ENCODE measurements around the gene SEPTIN6.
"Not testable (repeated sequence)": the region's sequence is repeated elsewhere in the genome, so short reads cannot be mapped to it uniquely, and the experiment has no call there.

SEPTIN6 gene

DNA sequence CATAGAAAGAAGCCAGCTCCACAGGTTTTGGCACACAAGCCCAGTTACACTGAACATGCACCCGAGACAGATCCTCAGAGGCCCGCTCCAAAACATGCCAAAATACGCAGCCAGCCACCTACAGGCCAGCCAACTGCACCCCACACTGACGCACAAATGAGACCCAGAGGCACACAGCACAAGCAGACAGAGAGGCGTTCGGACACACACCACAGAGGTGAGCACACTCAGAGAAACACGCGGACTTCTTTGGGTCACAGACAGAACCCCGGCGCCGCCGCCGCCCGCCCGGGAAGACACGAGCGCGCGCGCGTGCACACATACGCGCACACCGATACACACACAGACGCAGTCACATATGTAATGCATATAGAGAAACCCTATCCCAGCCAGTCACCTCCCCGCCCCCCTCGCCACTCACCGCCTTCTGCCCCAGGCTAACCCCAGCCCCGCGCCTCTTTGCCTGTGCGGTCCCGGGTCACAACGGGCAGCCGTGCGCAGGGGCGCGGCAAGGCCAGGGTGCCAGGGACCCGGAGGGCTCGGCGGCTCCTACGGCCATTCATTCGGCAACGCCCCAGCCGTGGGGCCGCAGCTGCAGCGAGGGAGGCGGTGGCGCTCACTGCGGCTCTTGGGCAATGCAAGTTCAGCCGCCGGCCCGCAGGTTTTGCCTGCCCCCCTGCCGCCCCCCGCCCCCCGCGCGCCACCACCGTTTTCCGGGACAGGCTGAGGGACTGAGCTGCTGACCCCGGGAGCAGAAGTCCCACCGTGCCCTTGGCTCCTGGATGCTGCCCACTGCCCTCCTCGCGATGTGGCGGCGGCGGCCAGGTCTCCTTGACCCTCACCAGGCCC is 553 bp downstream of the SEPTIN6 start:
- TF ChIP-seq POLR2AphosphoS5 (IDR thresholded peaks at IDR 0.05; ENCODE audit: low read depth, low read length): no peak
- TF ChIP-seq PAX5 (IDR thresholded peaks at IDR 0.05; ENCODE audit: insufficient read depth, low read length, severe bottlenecking): no peak
- peak; percentile 29; the same call in 1 of the 2 replicates for TF ChIP-seq TAF1 (IDR thresholded peaks at IDR 0.05; ENCODE audit: low read depth, low read length)
- no peak for DNase-seq (ENCODE audit: insufficient read length, low spot score)
- FAIRE-seq: peak; percentile 80

DNA sequence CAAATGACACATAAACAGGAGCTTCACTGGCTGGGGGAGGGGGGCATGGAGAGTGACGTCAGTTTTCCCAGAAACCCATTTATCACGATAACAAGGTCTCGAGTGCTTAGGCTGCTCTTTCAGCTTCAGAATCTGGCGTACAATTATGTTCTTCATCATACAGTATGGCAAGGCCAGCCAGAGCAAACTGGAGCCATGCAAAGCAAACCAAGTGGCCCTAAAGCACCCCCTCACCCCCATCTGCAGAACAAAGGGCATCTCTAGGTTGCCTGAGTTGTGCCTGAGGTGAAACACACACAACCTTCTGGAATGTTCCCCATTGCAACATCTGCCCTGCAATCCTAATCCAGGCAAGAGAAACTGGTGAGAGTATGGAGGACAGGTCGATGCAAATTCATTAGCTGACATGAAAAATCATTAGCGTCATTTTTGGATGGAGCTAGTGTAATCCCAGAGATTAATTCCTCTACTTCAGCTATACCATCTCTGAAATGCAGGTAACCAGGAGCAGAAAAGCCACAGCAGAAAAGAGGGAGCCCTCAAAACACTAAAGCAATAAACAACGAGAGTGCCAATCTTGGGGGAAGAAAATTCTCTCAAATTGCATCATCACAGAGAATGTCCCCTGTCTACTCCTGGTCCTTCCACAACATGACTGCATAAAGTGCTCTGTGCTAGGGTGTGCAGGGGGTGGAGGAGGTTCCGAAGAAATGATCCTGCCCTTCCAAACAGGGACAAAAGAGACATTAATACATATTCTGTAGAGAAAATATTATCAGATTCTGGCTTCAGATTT is 1.8 kb downstream of the SEPTIN6 start:
- FAIRE-seq (peak; percentile 94), DNase-seq (ENCODE audit: insufficient read length, low spot score) (no peak)
- TF ChIP-seq TAF1 (IDR thresholded peaks at IDR 0.05; ENCODE audit: low read depth, low read length): no peak
- no peak for TF ChIP-seq POLR2AphosphoS5 (IDR thresholded peaks at IDR 0.05; ENCODE audit: low read depth, low read length)
- no peak for TF ChIP-seq POU2F2 (IDR thresholded peaks at IDR 0.05; ENCODE audit: low read depth, low read length)
- no peak for TF ChIP-seq POLR2A (IDR thresholded peaks at IDR 0.05; ENCODE audit: low read depth, low read length)
- TF ChIP-seq PAX5 (IDR thresholded peaks at IDR 0.05; ENCODE audit: insufficient read depth, low read length, severe bottlenecking): no peak
- no peak for TF ChIP-seq SPI1 (IDR thresholded peaks at IDR 0.05; ENCODE audit: low read depth, low read length)

DNA sequence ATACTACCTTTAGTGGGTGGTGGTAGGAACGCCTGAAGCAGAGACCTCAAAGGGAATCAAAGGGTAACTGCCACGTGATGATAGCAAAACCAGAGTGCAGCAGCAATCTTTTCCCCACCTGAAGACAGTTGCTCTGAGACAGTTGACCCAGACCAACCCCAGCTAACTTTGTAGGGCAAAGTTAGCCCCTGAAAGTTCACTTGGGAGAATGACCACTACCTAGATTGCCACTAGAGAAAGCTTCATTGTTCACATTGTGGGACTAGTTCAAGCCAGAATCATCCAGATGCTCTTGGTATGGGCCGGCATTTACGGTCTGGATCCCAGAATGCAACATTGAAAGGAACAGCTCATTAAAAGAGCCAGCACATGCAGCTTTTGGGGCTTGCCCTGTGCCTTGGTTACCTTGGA is 4.1 kb downstream of the SEPTIN6 start:
- TF ChIP-seq SPI1 (IDR thresholded peaks at IDR 0.05; ENCODE audit: low read depth, low read length) (no peak), TAF1 (IDR thresholded peaks at IDR 0.05; ENCODE audit: low read depth, low read length) (no peak), POU2F2 (IDR thresholded peaks at IDR 0.05; ENCODE audit: low read depth, low read length) (no peak), POLR2AphosphoS5 (IDR thresholded peaks at IDR 0.05; ENCODE audit: low read depth, low read length) (no peak)
- peak; percentile 90 for FAIRE-seq
- DNase-seq (ENCODE audit: insufficient read length, low spot score): no peak

DNA sequence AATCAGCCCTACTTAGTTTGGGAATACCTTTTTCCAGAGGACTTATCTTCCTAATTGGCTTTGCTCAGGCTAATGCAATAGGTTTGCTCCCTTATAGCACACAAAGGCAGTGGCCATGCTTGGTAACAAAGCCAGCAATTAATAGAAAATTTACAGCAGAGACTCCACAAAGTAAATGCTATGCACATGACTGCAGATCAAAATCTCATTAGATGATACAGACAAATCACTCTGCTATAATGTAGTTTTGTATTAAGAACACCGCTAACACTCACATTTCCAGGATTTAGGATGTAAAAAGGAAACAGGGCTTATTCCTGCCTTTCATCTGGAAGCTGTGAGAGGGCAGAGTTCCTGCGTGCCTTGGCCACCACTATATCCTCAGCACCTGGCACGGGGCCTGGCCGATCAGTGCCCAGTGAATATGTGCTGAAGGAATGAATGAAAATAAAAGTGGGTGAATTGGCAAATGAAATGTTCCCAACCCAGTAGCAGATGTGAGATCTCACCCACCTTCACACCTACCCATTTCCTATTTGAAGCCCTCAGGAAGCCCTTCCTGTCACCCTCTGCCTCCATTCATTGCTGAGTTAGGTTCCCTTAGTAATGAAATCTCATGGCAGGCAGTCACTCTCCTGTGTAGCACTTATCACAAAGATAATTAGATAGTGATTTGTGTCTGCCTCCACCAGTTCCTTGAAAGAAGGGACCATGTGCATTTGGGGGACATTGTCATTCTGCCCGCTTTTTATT is 5.1 kb downstream of the SEPTIN6 start:
- FAIRE-seq (peak; percentile 96), DNase-seq (ENCODE audit: insufficient read length, low spot score) (no peak)
- TF ChIP-seq PAX5 (IDR thresholded peaks at IDR 0.05; ENCODE audit: insufficient read depth, low read length, severe bottlenecking) (no peak), POU2F2 (IDR thresholded peaks at IDR 0.05; ENCODE audit: low read depth, low read length) (no peak), TAF1 (IDR thresholded peaks at IDR 0.05; ENCODE audit: low read depth, low read length) (no peak), POLR2AphosphoS5 (IDR thresholded peaks at IDR 0.05; ENCODE audit: low read depth, low read length) (no peak), POLR2A (IDR thresholded peaks at IDR 0.05; ENCODE audit: low read depth, low read length) (no peak), SPI1 (IDR thresholded peaks at IDR 0.05; ENCODE audit: low read depth, low read length) (no peak)

DNA sequence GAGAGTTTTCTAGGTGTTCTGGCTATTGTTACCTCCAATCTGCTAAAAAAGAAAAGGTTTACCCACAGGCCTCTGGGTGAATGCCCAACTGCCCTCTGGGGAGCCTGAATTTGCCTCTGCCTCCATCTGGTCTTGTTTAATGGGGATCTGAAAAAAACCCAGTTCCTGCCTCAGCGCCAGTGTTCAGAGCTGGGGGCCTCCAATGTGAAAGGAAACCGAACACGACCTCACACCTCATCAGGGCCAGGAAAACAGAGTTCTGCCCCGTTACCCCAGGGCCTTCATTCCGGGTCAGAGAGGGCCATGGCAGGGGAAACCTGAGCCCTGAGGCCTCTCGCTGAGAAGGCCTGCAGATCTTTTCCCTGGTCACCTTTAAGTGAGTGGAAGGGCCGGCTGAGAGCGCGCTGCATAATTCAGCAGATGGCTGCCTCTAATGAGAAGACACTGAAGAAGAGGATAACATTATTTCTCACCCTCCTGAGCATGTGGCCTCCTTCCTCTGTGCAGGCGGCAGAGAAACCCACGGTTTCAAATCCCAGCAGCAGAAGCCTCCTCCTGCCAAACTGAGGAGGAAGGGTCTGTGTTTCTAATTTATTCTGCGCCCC is 6.8 kb downstream of the SEPTIN6 start:
- FAIRE-seq: no peak
- DNase-seq (ENCODE audit: insufficient read length, low spot score): no peak
- TF ChIP-seq TAF1 (IDR thresholded peaks at IDR 0.05; ENCODE audit: low read depth, low read length) (no peak), POLR2AphosphoS5 (IDR thresholded peaks at IDR 0.05; ENCODE audit: low read depth, low read length) (no peak), PAX5 (IDR thresholded peaks at IDR 0.05; ENCODE audit: insufficient read depth, low read length, severe bottlenecking) (no peak), SPI1 (IDR thresholded peaks at IDR 0.05; ENCODE audit: low read depth, low read length) (peak; percentile 37; the same call in 1 of the 2 replicates), POU2F2 (IDR thresholded peaks at IDR 0.05; ENCODE audit: low read depth, low read length) (no peak), POLR2A (IDR thresholded peaks at IDR 0.05; ENCODE audit: low read depth, low read length) (no peak)

DNA sequence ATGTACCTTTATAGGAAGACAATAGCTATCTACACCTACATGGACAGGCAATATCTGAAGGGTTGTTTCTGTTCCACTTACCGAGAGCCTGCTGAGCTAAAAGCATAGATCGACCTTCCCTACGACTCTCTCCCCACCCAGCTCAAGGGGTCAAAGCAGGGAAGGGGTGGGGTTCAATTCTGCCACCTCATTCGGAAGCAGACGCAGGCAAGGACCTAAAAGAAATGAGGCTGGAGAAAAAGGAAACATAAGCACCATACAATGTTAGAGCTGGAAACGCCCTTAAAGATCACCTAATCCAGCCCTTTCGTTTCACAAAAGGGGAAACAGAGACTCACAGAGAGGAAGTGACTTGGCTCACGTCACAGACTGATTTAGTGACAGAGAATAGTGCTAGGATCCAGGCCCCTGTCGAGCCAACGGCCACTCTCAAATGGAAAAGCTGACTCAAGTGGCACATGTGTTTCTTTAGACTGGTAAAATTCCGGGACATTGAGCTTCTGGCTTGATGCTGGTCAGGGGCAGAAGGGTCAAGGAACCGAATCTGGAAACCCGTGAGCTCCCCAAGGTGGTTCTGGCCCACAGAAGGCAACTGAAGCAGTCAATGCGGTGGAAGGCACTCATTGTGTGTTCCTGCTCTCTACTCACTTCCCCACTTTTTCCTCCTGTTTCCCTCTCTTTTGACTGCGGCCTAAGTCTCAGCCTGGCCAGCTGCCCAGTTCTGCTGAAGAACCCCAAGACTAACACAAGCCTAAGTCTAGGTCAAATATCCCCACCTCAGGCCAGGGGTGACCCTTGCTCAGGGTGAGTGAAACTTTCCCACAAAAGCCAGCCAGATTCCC is 7.5 kb downstream of the SEPTIN6 start:
- FAIRE-seq (peak; percentile 96), DNase-seq (ENCODE audit: insufficient read length, low spot score) (no peak)
- TF ChIP-seq TAF1 (IDR thresholded peaks at IDR 0.05; ENCODE audit: low read depth, low read length) (no peak), POLR2A (IDR thresholded peaks at IDR 0.05; ENCODE audit: low read depth, low read length) (no peak), PAX5 (IDR thresholded peaks at IDR 0.05; ENCODE audit: insufficient read depth, low read length, severe bottlenecking) (no peak), POU2F2 (IDR thresholded peaks at IDR 0.05; ENCODE audit: low read depth, low read length) (no peak), POLR2AphosphoS5 (IDR thresholded peaks at IDR 0.05; ENCODE audit: low read depth, low read length) (no peak; the same call in 1 of the 2 replicates), SPI1 (IDR thresholded peaks at IDR 0.05; ENCODE audit: low read depth, low read length) (peak; percentile 88)

DNA sequence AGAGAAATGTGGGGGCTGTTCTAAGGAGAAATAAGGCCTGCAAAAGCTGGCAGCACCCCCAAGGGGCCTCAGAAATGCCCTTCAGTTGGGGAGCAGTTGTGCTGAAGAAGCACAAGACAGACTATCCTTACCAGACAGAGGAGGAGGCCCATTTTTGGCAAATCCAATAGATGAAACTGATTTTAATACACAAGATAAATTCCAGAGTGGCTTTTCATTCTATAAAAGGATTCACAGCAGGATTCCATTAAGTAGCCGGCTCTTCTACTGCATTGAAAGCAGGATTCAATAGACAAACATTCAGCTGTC is 8.1 kb downstream of the SEPTIN6 start:
- TF ChIP-seq SPI1 (IDR thresholded peaks at IDR 0.05; ENCODE audit: low read depth, low read length) (no peak), POLR2AphosphoS5 (IDR thresholded peaks at IDR 0.05; ENCODE audit: low read depth, low read length) (no peak), PAX5 (IDR thresholded peaks at IDR 0.05; ENCODE audit: insufficient read depth, low read length, severe bottlenecking) (no peak), TAF1 (IDR thresholded peaks at IDR 0.05; ENCODE audit: low read depth, low read length) (no peak), POLR2A (IDR thresholded peaks at IDR 0.05; ENCODE audit: low read depth, low read length) (no peak), POU2F2 (IDR thresholded peaks at IDR 0.05; ENCODE audit: low read depth, low read length) (no peak)
- DNase-seq (ENCODE audit: insufficient read length, low spot score): no peak
- no peak for FAIRE-seq

DNA sequence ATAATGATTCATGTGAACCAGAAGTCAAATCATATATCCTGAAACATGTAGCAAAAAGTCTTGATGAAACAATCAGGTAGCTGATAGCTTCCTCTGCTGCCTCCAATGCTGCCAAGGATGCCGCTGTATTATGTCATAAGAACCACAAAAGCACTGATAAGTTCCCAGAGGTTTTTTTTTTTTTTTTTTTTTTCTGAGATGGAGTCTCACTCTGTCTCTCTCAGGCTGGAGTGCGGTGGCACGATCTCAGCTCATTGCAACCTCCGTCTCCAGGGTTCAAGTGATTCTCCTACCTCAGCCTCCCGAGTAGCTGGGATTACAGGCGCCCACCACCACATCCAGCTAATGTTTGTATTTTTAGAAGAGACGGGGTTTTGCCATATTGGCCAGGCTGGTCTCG is 8.7 kb downstream of the SEPTIN6 start:
- not testable (repeated sequence) for DNase-seq (ENCODE audit: insufficient read length, low spot score); FAIRE-seq

All from GM12891 (cell line).